HG03442 (cell line): ENCODE results near the gene IWS1.
"Not testable (repeated sequence)": the region's sequence is repeated elsewhere in the genome, so short reads cannot be mapped to it uniquely, and the experiment has no call there.

Source experiments
- ATAC-seq: cut with Tn5 transposase; IDR thresholded peaks from one replicate; pipeline ENCODE4 v1.9.1; 2021; ENCODE audit warnings: mild to moderate bottlenecking, moderate library complexity; ENCODE audit not compliant: unreplicated experiment

IWS1 gene

GRCh38 chr2:127530245-127531140, 4.2 kb upstream of the IWS1 start:
- no peak for ATAC-seq

- ATAC-seq: not testable (repeated sequence)
Measured at GRCh38 chr2:127529416-127529815, 3.1 kb upstream of the IWS1 start.

- no peak for ATAC-seq
Measured at GRCh38 chr2:127528487-127528886, 2.2 kb upstream of the IWS1 start.

GRCh38 chr2:127527001-127527804, 914 bp upstream of the IWS1 start:
- ATAC-seq: no peak

GRCh38 chr2:127525691-127526131, 578 bp downstream of the IWS1 start:
- no peak for ATAC-seq

- not testable (repeated sequence) for ATAC-seq
Measured at GRCh38 chr2:127524198-127524834, 2.0 kb downstream of the IWS1 start.

- ATAC-seq: no peak
Measured at GRCh38 chr2:127523269-127523939, 2.9 kb downstream of the IWS1 start.

GRCh38 chr2:127520424-127520823, 5.9 kb downstream of the IWS1 start:
- ATAC-seq: no peak

- ATAC-seq: no peak
Measured at GRCh38 chr2:127517465-127517864, 8.8 kb downstream of the IWS1 start.

GRCh38 chr2:127516041-127516762, 10.1 kb downstream of the IWS1 start:
- ATAC-seq: no peak

- no peak for ATAC-seq
Measured at GRCh38 chr2:127515383-127515915, 10.8 kb downstream of the IWS1 start.

- ATAC-seq: no peak
Measured at GRCh38 chr2:127514485-127514884, 11.8 kb downstream of the IWS1 start.

GRCh38 chr2:127514076-127514475, 12.2 kb downstream of the IWS1 start:
- no peak for ATAC-seq

- ATAC-seq: no peak
Measured at GRCh38 chr2:127512362-127512761, 13.9 kb downstream of the IWS1 start.

GRCh38 chr2:127511917-127512316, 14.4 kb downstream of the IWS1 start:
- no peak for ATAC-seq

- ATAC-seq: no peak
Measured at GRCh38 chr2:127511090-127511695, 15.1 kb downstream of the IWS1 start.

- no peak for ATAC-seq
Measured at GRCh38 chr2:127510073-127510472, 16.2 kb downstream of the IWS1 start.

GRCh38 chr2:127508631-127509034, 17.7 kb downstream of the IWS1 start:
- peak; percentile 62 for ATAC-seq

GRCh38 chr2:127508023-127508630, 18.2 kb downstream of the IWS1 start:
- no peak for ATAC-seq
